Mammary epithelial cell (primary cell): Measurements from ENCODE around the gene PDE7B.

ENCODE experiments used
- EZH2 ChIP-seq: IDR thresholded peaks from 2 replicates; pipeline ENCODE4 v1.6.1; 2012; ENCODE audit warnings: low read length, inconsistent platforms, borderline replicate concordance
- TF ChIP-seq, protein P1 (sequence below), 2 donors: IDR thresholded peaks in 1 of 2; conservative IDR thresholded peaks in 1 of 2; 2 replicates each; pipeline ENCODE4 v1.5.1; 2011 to 2012; ENCODE audit warnings: inconsistent platforms in 2 of 2, low read length in 2 of 2, mild to moderate bottlenecking in 2 of 2, control low read depth in 1 of 2, low read depth in 1 of 2; ENCODE audit not compliant: insufficient read depth in 1 of 2; ENCODE audit errors: extremely low read depth in 1 of 2

DNA sequence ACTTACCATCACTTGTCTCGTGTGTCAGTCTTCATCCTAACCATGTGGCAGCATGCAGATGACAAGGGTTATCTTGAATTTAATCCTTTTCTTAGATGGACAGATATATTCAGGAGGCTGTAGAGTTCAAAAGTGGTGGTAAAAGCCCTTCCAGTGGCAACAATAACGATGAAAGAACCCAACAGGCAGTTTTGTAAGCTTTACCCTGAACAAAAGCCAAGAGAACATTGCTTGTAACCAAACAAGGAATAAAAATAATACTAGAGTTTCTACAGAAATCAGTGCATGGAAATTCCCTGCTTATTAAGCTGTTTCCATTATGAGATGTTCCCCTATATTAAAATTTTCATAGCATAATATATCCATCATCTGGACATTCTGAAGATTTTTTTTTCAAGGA, 69.7 kb downstream of the PDE7B start:
- TF ChIP-seq, protein P1, sequence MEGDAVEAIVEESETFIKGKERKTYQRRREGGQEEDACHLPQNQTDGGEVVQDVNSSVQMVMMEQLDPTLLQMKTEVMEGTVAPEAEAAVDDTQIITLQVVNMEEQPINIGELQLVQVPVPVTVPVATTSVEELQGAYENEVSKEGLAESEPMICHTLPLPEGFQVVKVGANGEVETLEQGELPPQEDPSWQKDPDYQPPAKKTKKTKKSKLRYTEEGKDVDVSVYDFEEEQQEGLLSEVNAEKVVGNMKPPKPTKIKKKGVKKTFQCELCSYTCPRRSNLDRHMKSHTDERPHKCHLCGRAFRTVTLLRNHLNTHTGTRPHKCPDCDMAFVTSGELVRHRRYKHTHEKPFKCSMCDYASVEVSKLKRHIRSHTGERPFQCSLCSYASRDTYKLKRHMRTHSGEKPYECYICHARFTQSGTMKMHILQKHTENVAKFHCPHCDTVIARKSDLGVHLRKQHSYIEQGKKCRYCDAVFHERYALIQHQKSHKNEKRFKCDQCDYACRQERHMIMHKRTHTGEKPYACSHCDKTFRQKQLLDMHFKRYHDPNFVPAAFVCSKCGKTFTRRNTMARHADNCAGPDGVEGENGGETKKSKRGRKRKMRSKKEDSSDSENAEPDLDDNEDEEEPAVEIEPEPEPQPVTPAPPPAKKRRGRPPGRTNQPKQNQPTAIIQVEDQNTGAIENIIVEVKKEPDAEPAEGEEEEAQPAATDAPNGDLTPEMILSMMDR (conservative IDR thresholded peaks at IDR 0.05 in 1 of 2, IDR thresholded peaks at IDR 0.05 in 1 of 2; ENCODE audit: extremely low read depth in 1 of 2, insufficient read depth in 1 of 2, low read depth in 1 of 2, low read length in 2 of 2): no peak
- no peak for TF ChIP-seq EZH2
